ENCODE measurements around the gene SEPTIN6.

DNA sequence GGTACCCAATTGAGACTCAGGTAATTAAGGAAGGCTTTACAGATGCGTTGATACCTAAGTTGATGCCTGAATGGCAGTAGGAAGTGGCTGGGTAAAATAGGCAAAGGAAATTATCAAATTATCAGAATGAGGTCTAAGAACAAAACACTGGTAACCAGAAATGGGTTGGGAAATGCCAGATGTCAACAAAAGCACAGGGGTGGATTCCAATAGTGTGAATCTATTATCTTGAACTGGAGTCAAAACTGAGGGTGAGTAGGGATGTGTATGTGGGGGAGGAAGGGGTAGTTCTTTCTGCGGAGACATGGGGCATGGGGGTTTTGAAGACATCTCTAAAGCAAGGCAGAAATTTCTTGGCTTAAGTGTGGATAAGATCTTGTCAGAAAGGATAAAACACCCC is 16.0 kb upstream of the SEPTIN6 start:
- TF ChIP-seq POLR2A (IDR thresholded peaks at IDR 0.05; ENCODE audit: low read depth, low read length) = no peak
- no peak for TF ChIP-seq TAF1 (IDR thresholded peaks at IDR 0.05; ENCODE audit: low read depth, low read length)
- TF ChIP-seq PAX5 (IDR thresholded peaks at IDR 0.05; ENCODE audit: insufficient read depth, low read length, severe bottlenecking) = no peak
- no peak for TF ChIP-seq POLR2AphosphoS5 (IDR thresholded peaks at IDR 0.05; ENCODE audit: low read depth, low read length)
- no peak for TF ChIP-seq SPI1 (IDR thresholded peaks at IDR 0.05; ENCODE audit: low read depth, low read length)

Data from GM12891 (cell line).